Measurements from ENCODE around the gene HOXC5. TPM values are rescaled to one million over a fixed set of nuclear protein-coding genes. Genes with fewer than 3 reads are reported as not detected.

Gene HOXC5
- polyA plus RNA-seq (ENCODE audit: insufficient read length in 3 of 3), result 1 to 10 TPM; 1.8 to 3.6 (median 3.0) TPM
- long read RNA-seq, donor 1, partial matches to known transcripts, result 0 of 2 reads
- long read RNA-seq, donor 1, other reads (novel, unspliced or antisense), result 0 of 2 reads
- long read RNA-seq, donor 2, partial matches to known transcripts, result 0 of 1 reads
- long read RNA-seq, donor 2, other reads (novel, unspliced or antisense), result 0 of 1 reads
- long read RNA-seq, donor 3, partial matches to known transcripts, result 0 of 1 reads
- long read RNA-seq, donor 3, other reads (novel, unspliced or antisense), result 0 of 1 reads
- long read RNA-seq, donor 4, partial matches to known transcripts, result 0 of 1 reads
- long read RNA-seq, donor 4, other reads (novel, unspliced or antisense), result 0 of 1 reads
- long read RNA-seq, donor 5, result 0 reads
- long read RNA-seq, donor 6, partial matches to known transcripts, result 0 of 1 reads
- long read RNA-seq, donor 6, other reads (novel, unspliced or antisense), result 0 of 1 reads
- long read RNA-seq, donor 7, result 0 reads
- long read RNA-seq, donor 8, partial matches to known transcripts, result 0 of 2 reads
- long read RNA-seq, donor 8, other reads (novel, unspliced or antisense), result 0 of 2 reads
- long read RNA-seq, donor 9, partial matches to known transcripts, result 0 of 1 reads
- long read RNA-seq, donor 9, other reads (novel, unspliced or antisense), result 0 of 1 reads
- long read RNA-seq, donor 10, partial matches to known transcripts, result 0 of 1 reads
- long read RNA-seq, donor 10, other reads (novel, unspliced or antisense), result 0 of 1 reads
- long read RNA-seq, donor 11, result 0 reads
- long read RNA-seq, donor 12, result 0 reads
- long read RNA-seq, donor 13, result 0 reads
- long read RNA-seq, donor 14, result 0 reads
- long read RNA-seq, donor 15, result 0 reads
- long read RNA-seq, donor 16, result 0 reads

DNA sequence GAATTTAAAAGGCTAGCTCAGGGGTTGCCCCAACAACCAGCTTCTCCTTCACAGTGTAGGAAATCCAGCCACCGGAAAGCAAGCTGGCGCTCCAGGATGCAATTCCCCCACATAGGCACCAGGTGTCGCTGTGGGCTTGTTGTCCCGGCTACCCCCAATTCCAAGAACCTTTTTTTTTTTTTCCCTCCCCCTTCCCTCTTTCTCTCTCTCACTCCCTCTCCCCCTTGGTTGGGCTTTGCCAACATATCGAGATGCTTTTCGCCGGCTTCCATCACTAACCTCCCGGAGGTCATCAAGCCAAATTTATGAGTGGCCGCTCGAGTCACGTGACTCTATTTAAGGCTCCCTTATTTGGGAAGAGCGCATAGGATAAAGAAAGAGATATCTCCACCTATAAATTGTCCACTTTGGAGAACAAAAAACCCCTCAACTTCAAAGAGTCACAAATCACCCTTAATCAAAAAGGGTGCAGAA is at the start of gene HOXC5:
Gene HOXC5 (plus strand): TSS at position 424 of the 474 bp plus-strand sequence. CDS start 73 bp downstream, outside the sequence.
- DNase-seq, result peak; percentile 90

GRCh38 chr12:53983568-53983949 is 49.3 kb upstream of the HOXC5 start:
- DNase-seq, result no peak

DNA sequence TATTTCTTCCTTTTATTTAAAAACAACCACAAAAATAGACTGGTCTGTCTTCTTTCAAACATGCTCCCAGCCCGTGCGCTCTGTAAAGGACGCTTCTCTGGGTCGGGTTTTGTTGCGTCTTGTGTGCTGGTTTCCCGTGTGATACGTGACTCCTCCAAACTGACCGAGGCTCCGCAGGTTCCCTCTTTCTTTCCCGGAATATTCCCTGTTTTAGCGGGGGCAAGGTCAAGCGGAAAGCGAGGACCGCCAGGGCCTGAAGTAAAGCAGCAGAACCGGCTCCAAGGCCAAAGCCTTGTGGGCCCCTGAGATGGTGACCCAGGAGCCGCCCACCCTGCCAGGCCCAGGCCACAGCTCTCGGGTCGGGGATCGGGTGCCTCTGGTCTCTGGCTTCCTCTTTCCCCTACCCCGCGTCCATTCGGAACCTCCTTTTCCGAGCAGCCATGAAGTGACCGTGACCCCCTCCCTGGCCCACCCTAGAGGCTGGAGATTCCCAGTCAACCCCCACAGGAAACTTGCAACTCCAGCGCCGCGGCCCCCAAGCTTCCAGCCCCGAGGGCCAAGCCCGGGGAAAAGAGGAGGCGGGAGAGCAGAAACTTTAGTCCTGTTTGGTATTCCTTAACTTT is 48.8 kb upstream of the HOXC5 start:
- no peak for DNase-seq

DNA sequence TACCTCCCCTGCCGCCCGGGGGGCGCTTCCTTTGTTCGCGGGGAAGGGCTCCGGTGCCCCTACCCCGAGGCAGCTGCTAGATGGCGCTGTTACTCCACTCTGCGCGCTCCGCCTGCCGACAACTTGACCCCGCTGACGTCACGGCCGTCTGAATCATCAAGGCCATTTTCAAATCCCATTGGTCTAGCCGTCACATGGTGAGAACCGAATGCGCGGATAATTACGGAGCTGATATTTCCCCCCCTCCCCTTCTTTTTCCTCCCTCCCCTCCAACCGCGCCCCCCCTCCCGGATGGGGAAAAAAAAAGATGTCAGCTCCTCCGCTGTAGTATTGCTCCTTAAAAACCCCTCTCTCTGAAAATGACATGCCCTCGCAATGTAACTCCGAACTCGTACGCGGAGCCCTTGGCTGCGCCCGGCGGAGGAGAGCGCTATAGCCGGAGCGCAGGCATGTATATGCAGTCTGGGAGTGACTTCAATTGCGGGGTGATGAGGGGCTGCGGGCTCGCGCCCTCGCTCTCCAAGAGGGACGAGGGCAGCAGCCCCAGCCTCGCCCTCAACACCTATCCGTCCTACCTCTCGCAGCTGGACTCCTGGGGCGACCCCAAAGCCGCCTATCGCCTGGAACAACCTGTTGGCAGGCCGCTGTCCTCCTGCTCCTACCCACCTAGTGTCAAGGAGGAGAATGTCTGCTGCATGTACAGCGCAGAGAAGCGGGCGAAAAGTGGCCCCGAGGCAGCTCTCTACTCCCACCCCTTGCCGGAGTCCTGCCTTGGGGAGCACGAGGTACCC is 47.8 kb upstream of the HOXC5 start, which contains the start of gene HOXC10:
Gene HOXC10 (plus strand): TSS at position 246 of the 791 bp plus-strand sequence. CDS start 114 bp downstream, at position 360.
- DNase-seq, result peak; percentile 99

DNA sequence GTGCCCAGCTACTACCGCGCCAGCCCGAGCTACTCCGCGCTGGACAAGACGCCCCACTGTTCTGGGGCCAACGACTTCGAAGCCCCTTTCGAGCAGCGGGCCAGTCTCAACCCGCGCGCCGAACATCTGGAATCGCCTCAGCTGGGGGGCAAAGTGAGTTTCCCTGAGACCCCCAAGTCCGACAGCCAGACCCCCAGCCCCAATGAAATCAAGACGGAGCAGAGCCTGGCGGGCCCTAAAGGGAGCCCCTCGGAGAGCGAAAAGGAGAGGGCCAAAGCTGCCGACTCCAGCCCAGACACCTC is 47.2 kb upstream of the HOXC5 start:
- no peak for DNase-seq

GRCh38 chr12:53985994-53986685 is 46.7 kb upstream of the HOXC5 start:
- no peak for DNase-seq

GRCh38 chr12:53986686-53987483 is 46.0 kb upstream of the HOXC5 start:
- DNase-seq, result no peak

- DNase-seq, result no peak
Measured at GRCh38 chr12:53987787-53988230, 45.0 kb upstream of the HOXC5 start.

DNA sequence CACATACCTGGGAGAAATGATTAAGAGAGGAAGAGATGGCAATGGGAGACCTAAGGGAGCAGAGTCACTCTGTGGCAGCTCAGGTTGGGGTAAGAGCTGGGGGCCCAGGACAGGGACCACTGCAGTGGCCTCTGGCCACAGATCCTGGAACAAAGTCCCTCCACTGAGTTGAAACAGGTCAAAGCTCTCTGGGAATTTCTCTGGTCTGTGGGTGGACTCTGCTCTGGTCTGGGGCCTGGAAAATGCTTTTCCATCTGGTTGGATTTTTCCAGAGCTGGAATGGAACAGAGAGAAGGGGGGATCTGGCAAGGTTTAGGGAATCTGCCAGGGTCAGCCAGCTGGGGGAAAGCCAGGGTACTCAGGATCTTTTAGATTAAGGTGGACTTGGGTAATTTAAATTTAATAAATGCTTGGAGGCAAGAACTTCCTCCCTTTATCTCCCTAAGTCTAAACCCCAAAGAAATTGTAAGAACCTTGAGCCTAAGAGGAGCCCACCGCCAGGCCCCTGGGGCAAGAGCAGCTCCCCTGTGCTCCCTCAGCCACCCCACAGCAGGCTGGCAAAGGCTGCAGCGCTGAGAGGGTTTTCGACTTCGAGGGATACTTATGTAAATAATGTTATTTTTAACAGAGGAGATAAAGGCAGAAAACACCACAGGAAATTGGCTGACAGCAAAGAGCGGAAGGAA is 44.2 kb upstream of the HOXC5 start:
- DNase-seq, result no peak

DNA sequence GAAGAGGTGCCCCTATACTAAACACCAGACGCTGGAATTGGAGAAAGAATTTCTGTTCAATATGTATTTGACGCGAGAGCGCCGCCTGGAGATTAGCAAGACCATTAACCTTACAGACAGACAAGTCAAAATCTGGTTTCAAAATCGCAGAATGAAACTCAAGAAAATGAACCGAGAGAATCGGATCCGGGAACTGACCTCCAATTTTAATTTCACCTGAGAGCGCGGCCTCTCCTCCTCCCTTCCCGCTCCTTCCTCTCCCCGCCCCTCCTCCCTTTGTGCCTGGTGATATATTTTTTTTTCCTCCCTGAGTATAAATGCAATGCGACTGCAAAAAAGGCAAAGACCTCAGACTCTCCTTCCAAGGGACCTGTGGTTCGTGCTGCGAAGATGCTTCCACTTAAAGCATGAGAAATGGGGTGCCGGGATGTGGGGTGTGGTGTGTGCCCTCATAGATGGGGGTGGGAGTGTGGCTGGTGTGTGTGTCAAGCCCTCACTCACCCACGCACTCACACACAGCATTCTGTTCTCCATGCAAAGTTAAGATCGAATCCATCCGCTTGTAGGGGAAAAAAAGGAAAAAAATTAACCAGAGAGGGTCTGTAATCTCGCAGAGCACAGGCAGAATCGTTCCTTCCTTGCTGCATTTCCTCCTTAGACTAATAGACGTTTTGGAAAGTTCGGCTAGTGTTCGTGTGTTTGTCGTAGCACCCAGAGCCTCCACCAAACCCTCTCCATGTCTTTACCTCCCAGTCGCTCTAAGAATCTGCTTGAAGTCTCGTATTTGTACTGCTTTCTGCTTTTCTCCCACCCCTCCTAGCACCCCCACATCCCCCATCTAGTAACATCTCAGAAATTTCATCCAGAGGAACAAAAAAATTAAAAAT is 43.4 kb upstream of the HOXC5 start:
- DNase-seq, result no peak

DNA sequence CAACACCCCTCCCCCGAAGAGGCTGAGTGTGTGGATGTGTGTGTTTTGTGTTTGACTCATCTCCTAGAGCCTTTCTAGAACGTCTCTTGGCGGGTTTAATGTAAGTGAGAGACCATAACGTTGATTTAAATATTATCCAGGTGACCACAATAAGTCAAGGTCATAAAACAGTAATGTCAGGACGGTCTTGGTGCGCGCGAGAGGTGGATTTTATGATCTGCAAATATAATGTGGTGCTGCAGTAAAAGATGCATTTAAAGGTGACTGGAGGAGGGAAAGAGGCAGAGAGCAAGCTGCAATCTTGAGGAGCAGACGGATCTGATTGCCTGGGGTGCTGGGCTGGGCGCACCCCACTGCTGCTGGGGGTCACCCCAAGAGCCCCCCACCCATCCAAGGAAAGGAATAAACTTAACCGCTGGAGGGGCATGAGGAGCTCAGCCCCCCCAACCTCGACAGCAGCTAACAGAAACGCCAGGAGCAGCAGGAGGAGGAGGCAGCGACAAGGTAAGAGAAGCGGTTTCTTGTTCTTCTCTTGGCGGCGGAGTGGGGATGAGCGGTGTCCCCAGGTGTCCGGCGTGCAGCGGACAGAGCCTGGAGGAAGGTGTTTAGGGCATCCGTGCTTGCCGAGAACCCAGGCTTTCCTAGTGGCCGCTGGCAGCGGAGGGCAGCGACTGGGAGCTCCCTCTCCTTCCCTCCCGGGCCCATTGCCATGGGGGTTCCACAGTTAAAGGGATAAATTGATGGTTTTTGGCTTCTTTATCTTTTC is 42.4 kb upstream of the HOXC5 start:
- no peak for DNase-seq

- no peak for DNase-seq
Measured at GRCh38 chr12:53991077-53991460, 41.8 kb upstream of the HOXC5 start.

GRCh38 chr12:53992377-53992889 is 40.4 kb upstream of the HOXC5 start:
- DNase-seq, result no peak

GRCh38 chr12:53993162-53994008 is 39.5 kb upstream of the HOXC5 start:
- no peak for DNase-seq

- no peak for DNase-seq
Measured at GRCh38 chr12:53994009-53994263, 38.9 kb upstream of the HOXC5 start.

GRCh38 chr12:53994264-53995001 is 38.4 kb upstream of the HOXC5 start:
- no peak for DNase-seq
